Heart left ventricle (tissue), 16 donors: Measurements from ENCODE around the gene ANKRD34C. TPM values are rescaled to one million over a fixed set of nuclear protein-coding genes. Genes with fewer than 3 reads are reported as not detected.

Experiments
- ATAC-seq, 4 donors: fragments of 200-7000 bp; cut with Tn5 transposase; one replicate each; pipeline ENCODE4 v1.9.1; 2020 to 2022; ENCODE audit warnings: moderate library complexity in 4 of 4, mild to moderate bottlenecking in 3 of 4, moderate number of reproducible peaks in 1 of 4
- DNase-seq, 5 donors: peaks; one replicate each; pipeline ENCODE4 v3.0.0-alpha.2; 2020
- H3K27ac ChIP-seq, 12 donors: fragments of 200-600 bp; sonication (generic) in 4 of 12; one replicate each; pipeline versions ENCODE4 v1.5.0 to v1.8.0; 2016 to 2022; ENCODE audit warnings: mild to moderate bottlenecking in 2 of 12
- H3K27me3 ChIP-seq, 9 donors: fragments of 200-600 bp; sonication (generic) in 2 of 9; one replicate each; pipeline versions ENCODE4 v1.5.1 to v1.8.0; 2016 to 2022; ENCODE audit warnings: mild to moderate bottlenecking in 3 of 9
- H3K36me3 ChIP-seq, 9 donors: fragments of 200-600 bp; sonication (generic) in 2 of 9; one replicate each; pipeline versions ENCODE4 v1.5.0 to v1.8.0; 2018 to 2022; ENCODE audit warnings: mild to moderate bottlenecking in 2 of 9
- H3K4me1 ChIP-seq, 12 donors: fragments of 200-600 bp; sonication (generic) in 4 of 12; one replicate each; pipeline versions ENCODE4 v1.5.0 to v1.8.0; 2016 to 2022; ENCODE audit warnings: mild to moderate bottlenecking in 3 of 12
- H3K4me3 ChIP-seq, 12 donors: fragments of 200-600 bp; sonication (generic) in 4 of 12; one replicate each; pipeline versions ENCODE4 v1.5.0 to v1.8.0; 2017 to 2022; ENCODE audit warnings: mild to moderate bottlenecking in 9 of 12, moderate library complexity in 4 of 12
- H3K9me3 ChIP-seq, 12 donors: fragments of 200-600 bp; sonication (generic) in 4 of 12; one replicate each; pipeline versions ENCODE4 v1.5.0 to v1.8.0; 2016 to 2022; ENCODE audit warnings: mild to moderate bottlenecking in 1 of 12
- CTCF ChIP-seq, 12 donors: fragments of 200-600 bp; sonication (generic) in 4 of 12; IDR thresholded peaks; one replicate each; pipeline versions ENCODE4 v1.5.0 to v1.8.0; 2018 to 2022; ENCODE audit warnings: antibody characterized with exemption in 12 of 12, mild to moderate bottlenecking in 5 of 12
- POLR2A ChIP-seq, 2 donors: fragments of 450-650 bp; IDR thresholded peaks; one replicate each; pipeline ENCODE4 v1.6.1; 2017; ENCODE audit warnings: antibody characterized with exemption in 2 of 2, mild to moderate bottlenecking in 2 of 2, moderate library complexity in 2 of 2
- WGBS, 4 donors: extraction: QIAGEN DNeasy Blood & Tissue Kit in 2 of 4; methylation state at CpG; one replicate each; pipeline versions ENCODE4 v1.1.5 to v1.1.7; 2013 to 2018; 5-methylcytosine and 5-hydroxymethylcytosine counted together
- intact Hi-C, 10 donors: fragments of 100-400 bp; cut with DNase I; formaldehyde crosslinking; loops; one replicate each; pipeline versions ENCODE4 v1.11.1 to v1.14.2; 2022
- polyA plus RNA-seq, 2 donors: library from polyadenylated mRNA; stranded (reverse); fragments of 200-250 nt; gene quantifications; one replicate each; pipeline ENCODE4 v1.2.3, GENCODE V29; 2013
- total RNA-seq, 9 donors: library from RNA; depleted of rRNA in 2 of 9; stranded (reverse); fragments of >200 nt in 2 of 9; fragmentation: NEBNext Ultra II Directional in 3 of 9; extraction: Animal tissue kit (Norgen Biotek cat#: 25700) in 3 of 9; gene quantifications; one replicate each; pipeline versions ENCODE4 v1.1.0 to v1.2.4, GENCODE V29; 2016 to 2023
- donor health status: ischemic (EF 13 %, LVEDD 7.1; RV severe dilation, severe dysfunction).
- donor health status: healthy with polysubstance abuse.
- donor health status: DM: no; HTN: yes; CAD: no.
- donor health status: DM: no; HTN: no; CAD: no.
- donor health status: ischemic (EF 25% LVEDD 6.9; RV normal size, moderate dysfunction).
- donor health status: ischemic (EF 25% LVEDD 5.7; RV mildly dilated, moderate dysfunction).
- donor health status: healthy.
- donor health status: DM: yes; HTN: yes; CAD: no.
- donor health status: ischemic (EF 35%, LVEDD 5.7; RV mildly dilated, moderate dysfunction).
- donor health status: nonischemic (EF 11% LVEDD 7.7; RV severe dilation, severe dysfunction).
- donor health status: DM: yes; HTN: yes; CAD: no.
- donor health status: PGD.
- donor health status: ischemic (EF 29% LVEDD 5.4; RV normal size, mild dysfunction).
- donor health status: nonischemic (EF 23%, LVEDD 6.1; RV moderate dilation, normal function).

The ANKRD34C gene
- total and polyA plus RNA-seq, 11 donors = 0.09 to 2.0 (median 0.45) TPM; not detected in 1

- ATAC-seq (no peak), DNase-seq (no peak)
- Histone ChIP-seq H3K27ac (no peak overlapping the region), H3K36me3 (no peaks in the 10 kb centered on the region), H3K4me1 (no peaks in the 10 kb centered on the region), H3K4me3 (no peak overlapping the region), H3K27me3 (peaks cover 0 to 24% (median 0%) of the 10 kb centered on the region in 9 donors), H3K9me3 (no peaks in the 10 kb centered on the region)
- TF ChIP-seq CTCF (IDR thresholded peaks at IDR 0.05) = no peak
- no peak for TF ChIP-seq POLR2A (IDR thresholded peaks at IDR 0.05)
- intact Hi-C loops = loop anchor here in 1 of 10 donors (10.0 kb wide), 1 partner anchor 56 kb away; no protein-coding TSS in a partner anchor
- 62 to 70% (median 66%) methylated on average over 6 of the region's 6 CpGs for WGBS, 4 donors
These were observed 8.2 kb downstream of the ANKRD34C start for GRCh38 chr15:79290642-79291275.

- ATAC-seq = no peak
These were observed 9.5 kb downstream of the ANKRD34C start for GRCh38 chr15:79292011-79292410.

DNA sequence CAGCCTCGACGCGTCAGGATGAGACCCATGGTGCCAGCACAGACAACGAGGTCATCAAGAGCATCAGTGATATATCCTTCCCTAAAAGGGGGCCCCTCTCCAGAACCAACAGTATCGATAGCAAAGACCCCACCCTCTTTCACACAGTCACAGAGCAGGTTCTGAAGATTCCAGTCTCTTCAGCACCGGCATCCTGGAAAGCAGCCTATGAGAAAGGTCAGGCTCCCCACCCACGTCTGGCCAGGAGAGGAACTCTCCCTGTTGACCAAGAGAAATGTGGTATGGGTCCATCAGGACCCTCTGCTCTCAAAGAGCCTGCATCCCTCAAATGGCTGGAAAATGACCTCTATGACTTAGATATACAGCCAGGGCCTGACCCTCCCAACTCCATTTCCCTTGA, 11.6 kb downstream of the ANKRD34C start:
- no peak overlapping the region for H3K4me3 ChIP-seq
- no peaks in the 10 kb centered on the region for H3K36me3 ChIP-seq
- ATAC-seq (no peak), DNase-seq (no peak)
- no peaks in the 10 kb centered on the region for H3K9me3 ChIP-seq
- H3K27me3 ChIP-seq = peaks cover 0 to 17% (median 0%) of the 10 kb centered on the region in 9 donors
- no peak overlapping the region for H3K27ac ChIP-seq
- 43 to 70% (median 65%) methylated on average over 3 to 7 of the region's 7 CpGs for WGBS, 4 donors
- H3K4me1 ChIP-seq = no peaks in the 10 kb centered on the region
- TF ChIP-seq POLR2A (IDR thresholded peaks at IDR 0.05) = no peak
- TF ChIP-seq CTCF (IDR thresholded peaks at IDR 0.05) = no peak
- intact Hi-C loops = loop anchor here in 1 of 10 donors (10.0 kb wide), 1 partner anchor 59 kb away; no protein-coding TSS in a partner anchor

More at GRCh38 chr15:79292011-79292410, 9.5 kb downstream of the ANKRD34C start:
- no peak for DNase-seq
- intact Hi-C loops = loop anchor here in 1 of 10 donors (10.0 kb wide), 1 partner anchor 57 kb away; no protein-coding TSS in a partner anchor
- Histone ChIP-seq H3K4me3 (no peak overlapping the region), H3K36me3 (no peaks in the 10 kb centered on the region), H3K27me3 (peaks cover 0 to 17% (median 0%) of the 10 kb centered on the region in 9 donors), H3K4me1 (no peaks in the 10 kb centered on the region), H3K9me3 (no peaks in the 10 kb centered on the region), H3K27ac (no peak overlapping the region)
- TF ChIP-seq CTCF (IDR thresholded peaks at IDR 0.05) (no peak), POLR2A (IDR thresholded peaks at IDR 0.05) (no peak)
- WGBS, 4 donors = 81 to 86% (median 85%) methylated on average over 4 of the region's 4 CpGs

DNA sequence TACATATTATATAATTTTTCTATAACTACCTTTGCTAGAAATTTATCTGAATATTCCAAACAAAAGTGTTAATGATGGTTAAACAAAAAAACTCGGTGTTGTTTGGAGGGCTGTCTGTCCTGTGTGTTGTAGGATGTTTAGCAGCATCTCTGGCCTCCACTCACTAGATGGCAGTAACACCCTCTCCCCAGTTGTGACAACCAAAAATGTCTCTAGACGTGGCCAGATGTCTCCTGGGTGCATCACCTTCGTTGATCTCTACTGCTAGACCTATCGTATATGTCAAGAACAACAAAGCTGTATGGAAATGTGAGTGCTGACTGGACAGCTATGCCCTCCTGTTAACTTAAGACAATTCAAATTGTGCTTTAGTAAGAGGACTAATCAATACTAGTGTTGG, 14.1 kb downstream of the ANKRD34C start:
- no peaks in the 10 kb centered on the region for H3K4me1 ChIP-seq
- ATAC-seq (no peak), DNase-seq (no peak)
- H3K4me3 ChIP-seq = no peak overlapping the region
- H3K27me3 ChIP-seq = peaks cover 0 to 11% (median 0%) of the 10 kb centered on the region in 9 donors
- no peaks in the 10 kb centered on the region for H3K9me3 ChIP-seq
- intact Hi-C loops = loop anchor here in 1 of 10 donors (10.0 kb wide), 1 partner anchor 62 kb away; no protein-coding TSS in a partner anchor
- H3K27ac ChIP-seq = no peak overlapping the region
- no peaks in the 10 kb centered on the region for H3K36me3 ChIP-seq
- 44 to 61% (median 53%) methylated on average over 4 of the region's 4 CpGs for WGBS, 4 donors
- TF ChIP-seq POLR2A (IDR thresholded peaks at IDR 0.05) (no peak), CTCF (IDR thresholded peaks at IDR 0.05) (no peak)
